ENCODE data around the gene GALK2. TPM values are rescaled to one million over a fixed set of nuclear protein-coding genes. Genes with fewer than 3 reads are reported as not detected.

Gene GALK2
- total and polyA plus RNA-seq, 2 of the 4 experiments (the other 2 are of a cell fraction) = 27.0 to 63.6 TPM

- in situ Hi-C loops (cut with MboI; ENCODE audit: low sequenced_read_pairs) = no loop called here
- TF ChIP-seq RAD21 (IDR thresholded peaks at IDR 0.05; ENCODE audit: low read length) (no peak), BHLHE40 (IDR thresholded peaks at IDR 0.05; ENCODE audit: low read depth, low read length) (no peak), RCOR1 (IDR thresholded peaks at IDR 0.05; ENCODE audit: insufficient replicate concordance, low read length) (no peak), RFX5 (IDR thresholded peaks at IDR 0.05; ENCODE audit: low read depth, low read length) (no peak), CHD1 (IDR thresholded peaks at IDR 0.05; ENCODE audit: low read depth, low read length) (no peak), MAFK (IDR thresholded peaks at IDR 0.05; ENCODE audit: low read depth, low read length) (no peak), CEBPB (IDR thresholded peaks at IDR 0.05; ENCODE audit: low read depth, low read length) (no peak)
- TF ChIP-seq, protein P1, sequence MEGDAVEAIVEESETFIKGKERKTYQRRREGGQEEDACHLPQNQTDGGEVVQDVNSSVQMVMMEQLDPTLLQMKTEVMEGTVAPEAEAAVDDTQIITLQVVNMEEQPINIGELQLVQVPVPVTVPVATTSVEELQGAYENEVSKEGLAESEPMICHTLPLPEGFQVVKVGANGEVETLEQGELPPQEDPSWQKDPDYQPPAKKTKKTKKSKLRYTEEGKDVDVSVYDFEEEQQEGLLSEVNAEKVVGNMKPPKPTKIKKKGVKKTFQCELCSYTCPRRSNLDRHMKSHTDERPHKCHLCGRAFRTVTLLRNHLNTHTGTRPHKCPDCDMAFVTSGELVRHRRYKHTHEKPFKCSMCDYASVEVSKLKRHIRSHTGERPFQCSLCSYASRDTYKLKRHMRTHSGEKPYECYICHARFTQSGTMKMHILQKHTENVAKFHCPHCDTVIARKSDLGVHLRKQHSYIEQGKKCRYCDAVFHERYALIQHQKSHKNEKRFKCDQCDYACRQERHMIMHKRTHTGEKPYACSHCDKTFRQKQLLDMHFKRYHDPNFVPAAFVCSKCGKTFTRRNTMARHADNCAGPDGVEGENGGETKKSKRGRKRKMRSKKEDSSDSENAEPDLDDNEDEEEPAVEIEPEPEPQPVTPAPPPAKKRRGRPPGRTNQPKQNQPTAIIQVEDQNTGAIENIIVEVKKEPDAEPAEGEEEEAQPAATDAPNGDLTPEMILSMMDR (conservative IDR thresholded peaks at IDR 0.05; ENCODE audit: low read depth, low read length) = no peak
- no peak overlapping the region for H3K56ac ChIP-seq (ENCODE audit: extremely low read depth, insufficient read depth, low read length)
- no peak overlapping the region for H3K9ac ChIP-seq (ENCODE audit: low read depth, low read length)
- no peak overlapping the region for H3K14ac ChIP-seq (replicated peaks; ENCODE audit: low read depth, low read length)
- no peak for ATAC-seq (ENCODE audit: low read depth)
- POLR2A ChIA-PET (ENCODE audit: unreplicated experiment) = no interaction called here
- H3K79me1 ChIP-seq (ENCODE audit: low read depth in 1 of 2, low read length in 2 of 2) = peaks cover under 1 to 2% of the 10 kb centered on the region in 2 experiments; a peak in 1 of 4 replicates
- H3K36me3 ChIP-seq (ENCODE audit: control insufficient read depth, insufficient read depth, low read length) = peaks cover 9% of the 10 kb centered on the region
- WGBS, 2 experiments (ENCODE audit: extremely low coverage in 2 of 2, insufficient read length in 1 of 2) = no CpG with 5 or more reads among the region's 1 CpG
- no peak overlapping the region for H3K4me3 ChIP-seq (ENCODE audit: insufficient read depth, low read depth, low read length)
- H4K8ac ChIP-seq (ENCODE audit: low read depth in 2 of 2, low read length in 2 of 2) = no peak overlapping the region
- no peaks in the 10 kb centered on the region for H3K9me3 ChIP-seq (ENCODE audit: control insufficient read depth, insufficient read depth, low read length)
- H3K18ac ChIP-seq (ENCODE audit: low read depth, low read length) = no peak overlapping the region
- H2AK9ac ChIP-seq (replicated peaks; ENCODE audit: low read depth, low read length, poor library complexity) = no peak overlapping the region
- no peak overlapping the region for H3K27ac ChIP-seq (ENCODE audit: insufficient read depth, low read length)
- CTCF ChIA-PET = interaction anchor here (0.9 kb wide), 1 partner anchor 10 kb away, joined by 5 read pairs; no protein-coding TSS in a partner anchor
- no peaks in the 10 kb centered on the region for H3K27me3 ChIP-seq (ENCODE audit: control insufficient read depth, insufficient read depth, low read length)
- no peak overlapping the region for H3K4me2 ChIP-seq (ENCODE audit: low read depth, low read length)
- H3K4me1 ChIP-seq (ENCODE audit: control insufficient read depth, insufficient read depth, low read length) = no peaks in the 10 kb centered on the region
- BruUV-seq (replicated peaks) = no TSS peak
- dilution Hi-C loops (cut with HindIII; ENCODE audit: low sequenced_read_pairs, unreplicated experiment) = no loop called here
- H4K20me1 ChIP-seq (ENCODE audit: insufficient read depth, low read length) = no peaks in the 10 kb centered on the region
- H3K23ac ChIP-seq (ENCODE audit: low read depth, low read length) = no peak overlapping the region
- DNase-seq = no peak
- intact Hi-C loops (cut with micrococcal nuclease) = no loop called here
- no peak overlapping the region for H4K5ac ChIP-seq (ENCODE audit: low read depth, low read length)
- H2BK15ac ChIP-seq (ENCODE audit: low read depth, low read length) = no peak overlapping the region
- H2BK20ac ChIP-seq (ENCODE audit: low read depth, low read length) = no peak overlapping the region
- H3K9me1 ChIP-seq (ENCODE audit: insufficient read depth, low read length) = no peaks in the 10 kb centered on the region
- no peak overlapping the region for H2AFZ ChIP-seq (replicated peaks; ENCODE audit: low read length, poor library complexity)
- no peak overlapping the region for H2BK120ac ChIP-seq (ENCODE audit: low read depth, low read length)
- peak overlapping the region; percentile 4 for H2BK5ac ChIP-seq (ENCODE audit: low read depth, low read length, poor library complexity, severe bottlenecking)
- H2AK5ac ChIP-seq (ENCODE audit: low read depth, low read length) = no peak overlapping the region
- H4K91ac ChIP-seq (ENCODE audit: insufficient read depth, low read depth, low read length) = no peak overlapping the region
- no peak overlapping the region for H3K4ac ChIP-seq (ENCODE audit: low read depth, low read length)
Observed at GRCh38 chr15:49122541-49123062, 47.4 kb upstream of the GALK2 start.
